MM.1S (cell line): ENCODE measurements around the gene NT5C1A.

Experiments used
- DNase-seq: peaks from one replicate; pipeline ENCODE4 v3.0.0-alpha.2; 2015
- H2AFZ ChIP-seq: fragments of 300-600 bp; sonication (generic); 2 replicates; pipeline ENCODE4 v1.6.0; 2016; ENCODE audit warnings: antibody characterized with exemption, low read length
- H3F3A ChIP-seq: fragments of 300-600 bp; sonication (generic); 2 replicates; pipeline ENCODE4 v1.6.1; 2016; ENCODE audit warnings: mild to moderate bottlenecking, antibody characterized with exemption, low read length, moderate library complexity, mixed read lengths; ENCODE audit not compliant: insufficient read depth
- H3K27ac ChIP-seq: fragments of 300-600 bp; sonication (generic); 2 replicates; pipeline ENCODE4 v1.5.1; 2016; ENCODE audit warnings: mild to moderate bottlenecking, low read length
- H3K27me3 ChIP-seq: fragments of 300-600 bp; sonication (generic); replicated peaks from 2 replicates; pipeline ENCODE4 v1.6.0; 2016; ENCODE audit warnings: low read length; ENCODE audit not compliant: insufficient read depth
- H3K36me3 ChIP-seq: fragments of 300-600 bp; sonication (generic); replicated peaks from 2 replicates; pipeline ENCODE4 v1.6.1; 2016; ENCODE audit warnings: mild to moderate bottlenecking, low read length, mixed read lengths; ENCODE audit not compliant: insufficient read depth
- H3K4me1 ChIP-seq: fragments of 300-600 bp; sonication (generic); 2 replicates; pipeline ENCODE4 v1.6.1; 2016; ENCODE audit warnings: low read length, mixed read lengths
- H3K4me2 ChIP-seq: fragments of 300-600 bp; sonication (generic); 2 replicates; pipeline ENCODE4 v1.6.0; 2016; ENCODE audit warnings: low read depth, low read length
- H3K4me3 ChIP-seq: fragments of 300-600 bp; sonication (generic); 2 replicates; pipeline ENCODE4 v1.5.1; 2016; ENCODE audit warnings: low read length, mixed read lengths
- H3K79me2 ChIP-seq: fragments of 300-600 bp; sonication (generic); 2 replicates; pipeline ENCODE4 v1.6.1; 2016; ENCODE audit warnings: mixed run types, low read length, mixed read lengths
- H3K9ac ChIP-seq: fragments of 300-600 bp; sonication (generic); 2 replicates; pipeline ENCODE4 v1.6.1; 2016; ENCODE audit warnings: low read length, mixed read lengths
- H3K9me2 ChIP-seq: fragments of 300-600 bp; sonication (generic); replicated peaks from 2 replicates; pipeline ENCODE4 v1.6.1; 2016; ENCODE audit warnings: mild to moderate bottlenecking, low read length, mixed read lengths; ENCODE audit not compliant: insufficient read depth
- H3K9me3 ChIP-seq: fragments of 300-600 bp; sonication (generic); replicated peaks from 2 replicates; pipeline ENCODE4 v1.6.1; 2016; ENCODE audit warnings: mild to moderate bottlenecking, low read length, mixed read lengths; ENCODE audit not compliant: insufficient read depth
- H4K20me1 ChIP-seq: fragments of 300-600 bp; sonication (generic); 2 replicates; pipeline ENCODE4 v1.6.1; 2016; ENCODE audit warnings: mild to moderate bottlenecking, low read length, moderate library complexity, mixed read lengths; ENCODE audit not compliant: insufficient read depth
- EZH2 ChIP-seq: fragments of 300-600 bp; sonication (generic); optimal IDR thresholded peaks from 2 replicates; pipeline ENCODE3; 2017; ENCODE audit warnings: low read depth, mild to moderate bottlenecking, antibody characterized with exemption, low read length, mixed read lengths
- EZH2phosphoT487 ChIP-seq: fragments of 300-600 bp; sonication (generic); IDR thresholded peaks from 2 replicates; pipeline ENCODE4 v1.6.1; 2018; ENCODE audit warnings: antibody characterized with exemption, low read length
- TF ChIP-seq, protein P1 (sequence below): fragments of 300-600 bp; sonication (generic); IDR thresholded peaks from 2 replicates; pipeline ENCODE4 v1.5.1; 2016; ENCODE audit warnings: antibody characterized with exemption, low read length, mixed read lengths

Gene NT5C1A

DNA sequence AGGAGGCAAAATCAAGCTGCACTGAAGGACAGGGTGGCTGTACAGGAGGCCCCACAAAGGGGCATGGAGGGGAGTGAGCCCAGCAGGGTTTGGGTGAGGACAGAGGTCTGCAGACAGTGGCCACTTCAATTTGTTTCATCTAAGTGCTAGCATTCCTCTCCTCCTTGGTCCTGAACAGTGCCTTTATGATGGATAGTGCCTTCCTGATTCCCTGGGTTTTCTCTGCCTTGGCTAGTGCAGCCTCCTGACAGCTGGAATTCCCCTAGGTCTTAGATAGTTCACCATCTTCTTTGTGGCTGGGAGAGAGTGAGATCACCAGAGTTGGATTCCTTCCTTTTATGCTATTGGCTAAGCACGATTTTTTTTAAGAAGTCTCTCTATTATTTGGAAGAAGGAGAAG, 23.1 kb upstream of the NT5C1A start:
- Histone ChIP-seq H3K27me3 (no peaks in the 10 kb centered on the region), H4K20me1 (no peaks in the 10 kb centered on the region), H3K79me2 (no peaks in the 10 kb centered on the region), H3F3A (no peaks in the 10 kb centered on the region), H3K4me2 (peak overlapping the region; percentile 15; the same call in 1 of the 2 replicates), H3K4me1 (peaks cover 19% of the 10 kb centered on the region), H3K4me3 (no peak overlapping the region), H3K27ac (no peak overlapping the region), H3K9ac (no peak overlapping the region), H2AFZ (peak overlapping the region; percentile 32; the same call in 1 of the 2 replicates), H3K9me2 (no peaks in the 10 kb centered on the region), H3K36me3 (no peaks in the 10 kb centered on the region), H3K9me3 (no peaks in the 10 kb centered on the region)
- DNase-seq = no peak
- TF ChIP-seq, protein P1, sequence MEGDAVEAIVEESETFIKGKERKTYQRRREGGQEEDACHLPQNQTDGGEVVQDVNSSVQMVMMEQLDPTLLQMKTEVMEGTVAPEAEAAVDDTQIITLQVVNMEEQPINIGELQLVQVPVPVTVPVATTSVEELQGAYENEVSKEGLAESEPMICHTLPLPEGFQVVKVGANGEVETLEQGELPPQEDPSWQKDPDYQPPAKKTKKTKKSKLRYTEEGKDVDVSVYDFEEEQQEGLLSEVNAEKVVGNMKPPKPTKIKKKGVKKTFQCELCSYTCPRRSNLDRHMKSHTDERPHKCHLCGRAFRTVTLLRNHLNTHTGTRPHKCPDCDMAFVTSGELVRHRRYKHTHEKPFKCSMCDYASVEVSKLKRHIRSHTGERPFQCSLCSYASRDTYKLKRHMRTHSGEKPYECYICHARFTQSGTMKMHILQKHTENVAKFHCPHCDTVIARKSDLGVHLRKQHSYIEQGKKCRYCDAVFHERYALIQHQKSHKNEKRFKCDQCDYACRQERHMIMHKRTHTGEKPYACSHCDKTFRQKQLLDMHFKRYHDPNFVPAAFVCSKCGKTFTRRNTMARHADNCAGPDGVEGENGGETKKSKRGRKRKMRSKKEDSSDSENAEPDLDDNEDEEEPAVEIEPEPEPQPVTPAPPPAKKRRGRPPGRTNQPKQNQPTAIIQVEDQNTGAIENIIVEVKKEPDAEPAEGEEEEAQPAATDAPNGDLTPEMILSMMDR = no peak
- TF ChIP-seq EZH2phosphoT487 (no peak), EZH2 (no peak)

DNA sequence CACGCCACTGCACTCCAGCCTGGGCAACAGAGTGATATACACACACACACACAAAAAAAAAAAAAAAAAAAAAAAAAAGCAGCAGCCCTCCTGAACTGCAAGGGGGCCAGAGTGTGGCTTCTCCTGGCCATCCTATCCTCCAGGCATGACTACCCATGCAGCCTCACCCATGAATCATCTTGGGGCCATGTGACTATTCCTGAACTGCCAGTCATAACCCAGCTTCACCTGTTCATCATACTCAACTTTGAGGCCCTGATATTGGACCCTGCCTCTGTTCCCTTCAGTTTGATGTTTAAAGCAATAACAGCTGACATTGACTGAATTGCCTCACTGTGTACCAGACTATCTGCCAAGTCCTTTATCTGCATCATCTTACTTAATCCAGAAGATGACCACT, 22.1 kb upstream of the NT5C1A start:
- no peak overlapping the region for H3K27ac ChIP-seq
- peaks cover 19% of the 10 kb centered on the region for H3K4me1 ChIP-seq
- DNase-seq = no peak
- H3K27me3 ChIP-seq = no peaks in the 10 kb centered on the region
- H3K4me2 ChIP-seq = no peak overlapping the region
- H4K20me1 ChIP-seq = no peaks in the 10 kb centered on the region
- H3K9me2 ChIP-seq = no peaks in the 10 kb centered on the region
- no peak overlapping the region for H3K9ac ChIP-seq
- H3K9me3 ChIP-seq = no peaks in the 10 kb centered on the region
- H3K36me3 ChIP-seq = no peaks in the 10 kb centered on the region
- TF ChIP-seq EZH2phosphoT487 (no peak), EZH2 (no peak)
- TF ChIP-seq, protein P1 = no peak
- no peaks in the 10 kb centered on the region for H3F3A ChIP-seq
- H3K79me2 ChIP-seq = no peaks in the 10 kb centered on the region
- H2AFZ ChIP-seq = no peak overlapping the region
- H3K4me3 ChIP-seq = no peak overlapping the region

DNA sequence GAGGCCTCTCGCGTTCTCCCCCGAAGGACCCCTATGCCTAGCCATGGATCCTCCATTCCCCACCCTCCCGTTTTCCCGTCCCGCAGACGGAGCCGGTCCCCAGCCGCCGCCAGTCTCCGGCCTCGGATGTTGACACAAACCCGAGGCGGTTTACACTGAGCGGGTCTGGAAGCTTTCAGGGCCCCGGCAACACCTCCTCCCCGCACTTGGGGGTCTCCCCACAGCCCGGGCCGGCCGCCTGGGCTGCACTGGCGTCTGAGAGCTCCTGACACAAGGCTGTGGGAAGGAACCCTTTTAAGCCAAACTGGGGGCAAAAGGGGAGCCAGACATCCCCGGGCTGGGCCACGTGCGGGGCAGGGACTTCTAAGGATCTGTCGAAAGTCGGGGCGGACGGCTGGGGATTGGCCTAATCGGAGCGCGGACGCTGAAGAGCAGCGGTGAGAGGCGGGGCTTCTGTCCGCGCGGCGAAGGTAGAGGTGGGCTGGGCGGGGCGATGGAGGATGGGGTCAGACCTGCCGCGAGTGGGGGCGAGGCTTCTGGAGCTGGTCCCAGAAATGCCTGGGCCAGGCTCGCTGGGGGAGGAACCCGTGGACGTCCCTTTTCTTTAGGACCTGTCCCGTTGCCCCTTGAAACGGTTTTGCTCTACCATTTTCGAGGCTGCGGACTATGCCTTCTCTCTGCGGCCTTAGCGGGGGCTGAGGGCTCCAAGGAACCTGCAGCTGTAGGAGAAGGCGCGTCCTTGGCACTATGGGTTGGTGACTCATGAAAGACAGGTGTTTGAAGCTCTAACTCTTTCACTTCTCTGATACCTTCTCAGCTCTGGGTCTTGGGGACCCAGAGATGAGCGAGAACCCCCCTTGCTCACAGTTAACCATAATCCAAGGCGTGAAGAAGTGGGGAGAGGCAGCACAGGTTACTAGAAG, 20.5 kb upstream of the NT5C1A start:
- no peak overlapping the region for H3K9ac ChIP-seq
- H3K9me2 ChIP-seq = no peaks in the 10 kb centered on the region
- no peaks in the 10 kb centered on the region for H3K79me2 ChIP-seq
- H3K27ac ChIP-seq = no peak overlapping the region
- H3F3A ChIP-seq = no peaks in the 10 kb centered on the region
- no peaks in the 10 kb centered on the region for H4K20me1 ChIP-seq
- no peak overlapping the region for H3K4me3 ChIP-seq
- H2AFZ ChIP-seq = no peak overlapping the region
- H3K4me2 ChIP-seq = no peak overlapping the region
- no peaks in the 10 kb centered on the region for H3K9me3 ChIP-seq
- no peaks in the 10 kb centered on the region for H3K27me3 ChIP-seq
- DNase-seq = no peak
- TF ChIP-seq EZH2phosphoT487 (no peak), EZH2 (no peak)
- TF ChIP-seq, protein P1 = no peak
- peaks cover 19% of the 10 kb centered on the region for H3K4me1 ChIP-seq
- H3K36me3 ChIP-seq = no peaks in the 10 kb centered on the region
